HFF-Myc (cell line): ENCODE data around the gene VEPH1.

ENCODE experiments used
- DNase-seq: peaks from one replicate; pipeline ENCODE4 v3.0.0-alpha.2; 2011; ENCODE audit warnings: low read depth; ENCODE audit errors: extremely low read depth
- H3K4me3 ChIP-seq: replicated peaks from 2 replicates; pipeline ENCODE4 v1.5.1; 2011; ENCODE audit warnings: low read depth, mild to moderate bottlenecking, control low read depth, low read length
- CTCF ChIP-seq: IDR thresholded peaks from 2 replicates; pipeline ENCODE4 v1.5.1; 2012; ENCODE audit warnings: mild to moderate bottlenecking, low read depth, low read length, control low read depth; ENCODE audit errors: missing control alignments

The VEPH1 gene

GRCh38 chr3:157232141-157232540, 271.1 kb downstream of the VEPH1 start:
- no peak for DNase-seq
- no peak for TF ChIP-seq CTCF
- H3K4me3 ChIP-seq, result no peak overlapping the region

- no peak overlapping the region for H3K4me3 ChIP-seq
- DNase-seq, result no peak
- no peak for TF ChIP-seq CTCF
These were observed 272.1 kb downstream of the VEPH1 start for GRCh38 chr3:157231071-157231470.

- TF ChIP-seq CTCF, result no peak
- DNase-seq, result no peak
- no peak overlapping the region for H3K4me3 ChIP-seq
These were observed 276.9 kb downstream of the VEPH1 start for GRCh38 chr3:157226173-157226847.

- H3K4me3 ChIP-seq, result no peak overlapping the region
- DNase-seq, result no peak
- no peak for TF ChIP-seq CTCF
These were observed 278.2 kb downstream of the VEPH1 start for GRCh38 chr3:157225001-157225400.

GRCh38 chr3:157220883-157221282, 282.3 kb downstream of the VEPH1 start:
- H3K4me3 ChIP-seq, result no peak overlapping the region
- DNase-seq, result no peak
- no peak for TF ChIP-seq CTCF

GRCh38 chr3:157220211-157220610, 283.0 kb downstream of the VEPH1 start:
- no peak for DNase-seq
- TF ChIP-seq CTCF, result no peak
- no peak overlapping the region for H3K4me3 ChIP-seq

- no peak for DNase-seq
- H3K4me3 ChIP-seq, result no peak overlapping the region
- TF ChIP-seq CTCF, result no peak
These were observed 284.0 kb downstream of the VEPH1 start for GRCh38 chr3:157219215-157219614.
